ENCODE data around the gene ZNF366.

The ZNF366 gene

GRCh38 chr5:72518001-72518683, 10.9 kb upstream of the ZNF366 start:
- DNase-seq = no peak

GRCh38 chr5:72516916-72517315, 9.7 kb upstream of the ZNF366 start:
- no peak for DNase-seq

GRCh38 chr5:72515211-72515610, 8.0 kb upstream of the ZNF366 start:
- no peak for DNase-seq

- DNase-seq = no peak
Measured at GRCh38 chr5:72512593-72512860, 5.3 kb upstream of the ZNF366 start.

GRCh38 chr5:72511774-72512592, 4.8 kb upstream of the ZNF366 start:
- no peak for DNase-seq

- DNase-seq = no peak
Measured at GRCh38 chr5:72511366-72511765, 4.2 kb upstream of the ZNF366 start.

- no peak for DNase-seq
Measured at GRCh38 chr5:72510610-72511181, 3.5 kb upstream of the ZNF366 start.

- no peak for DNase-seq
Measured at GRCh38 chr5:72509401-72509800, 2.2 kb upstream of the ZNF366 start.

- DNase-seq = no peak
Measured at GRCh38 chr5:72508241-72509170, 1.3 kb upstream of the ZNF366 start.

GRCh38 chr5:72507907-72508238, 663 bp upstream of the ZNF366 start:
- DNase-seq = no peak

- no peak for DNase-seq
Measured at GRCh38 chr5:72506158-72506549, 1.1 kb downstream of the ZNF366 start.

GRCh38 chr5:72505539-72506157, 1.6 kb downstream of the ZNF366 start:
- no peak for DNase-seq

GRCh38 chr5:72505016-72505415, 2.2 kb downstream of the ZNF366 start:
- no peak for DNase-seq

GRCh38 chr5:72503888-72504491, 3.2 kb downstream of the ZNF366 start:
- no peak for DNase-seq

GRCh38 chr5:72501488-72501887, 5.7 kb downstream of the ZNF366 start:
- no peak for DNase-seq

- no peak for DNase-seq
Measured at GRCh38 chr5:72499730-72500129, 7.5 kb downstream of the ZNF366 start.

GRCh38 chr5:72499090-72499489, 8.1 kb downstream of the ZNF366 start:
- DNase-seq = no peak

GRCh38 chr5:72498284-72498683, 8.9 kb downstream of the ZNF366 start:
- DNase-seq = no peak

- no peak for DNase-seq
Measured at GRCh38 chr5:72497823-72498222, 9.4 kb downstream of the ZNF366 start.

- no peak for DNase-seq
Measured at GRCh38 chr5:72495410-72495809, 11.8 kb downstream of the ZNF366 start.

GRCh38 chr5:72494623-72495124, 12.5 kb downstream of the ZNF366 start:
- no peak for DNase-seq

GRCh38 chr5:72489536-72489935, 17.7 kb downstream of the ZNF366 start:
- DNase-seq = no peak

All from CD4-positive, alpha-beta T cell treated with Interleukin-21 for 1 hour (primary cell).